COLO668 (cell line): Measurements from ENCODE around the gene VOPP1.
"Not testable (repeated sequence)": the region's sequence is repeated elsewhere in the genome, so short reads cannot be mapped to it uniquely, and the experiment has no call there.

Experiments
- DNase-seq: peaks from one replicate; lab custom pipeline; 2025; ENCODE audit not compliant: unreplicated experiment; lab: John Stamatoyannopoulos, UW

VOPP1 gene

GRCh38 chr7:55490099-55490498 is 82.2 kb downstream of the VOPP1 start:
- DNase-seq = no peak

GRCh38 chr7:55489552-55489951 is 82.8 kb downstream of the VOPP1 start:
- peak; percentile 11 for DNase-seq

- DNase-seq = no peak
Observed at GRCh38 chr7:55488804-55489340, 83.4 kb downstream of the VOPP1 start.

GRCh38 chr7:55488216-55488615 is 84.1 kb downstream of the VOPP1 start:
- DNase-seq = no peak

- no peak for DNase-seq
Observed at GRCh38 chr7:55486991-55487390, 85.3 kb downstream of the VOPP1 start.

- DNase-seq = no peak
Observed at GRCh38 chr7:55486192-55486590, 86.1 kb downstream of the VOPP1 start.

GRCh38 chr7:55485501-55486191 is 86.7 kb downstream of the VOPP1 start:
- no peak for DNase-seq

GRCh38 chr7:55484834-55485233 is 87.5 kb downstream of the VOPP1 start:
- no peak for DNase-seq

- no peak for DNase-seq
Observed at GRCh38 chr7:55484241-55484640, 88.1 kb downstream of the VOPP1 start.

GRCh38 chr7:55483046-55483445 is 89.3 kb downstream of the VOPP1 start:
- no peak for DNase-seq

GRCh38 chr7:55481155-55481554 is 91.1 kb downstream of the VOPP1 start:
- no peak for DNase-seq

GRCh38 chr7:55478700-55479099 is 93.6 kb downstream of the VOPP1 start:
- DNase-seq = no peak

- no peak for DNase-seq
Observed at GRCh38 chr7:55477781-55478374, 94.4 kb downstream of the VOPP1 start.

- no peak for DNase-seq
Observed at GRCh38 chr7:55476852-55477780, 95.2 kb downstream of the VOPP1 start.

- DNase-seq = no peak
Observed at GRCh38 chr7:55475855-55476803, 96.2 kb downstream of the VOPP1 start.

- no peak for DNase-seq
Observed at GRCh38 chr7:55474944-55475854, 97.1 kb downstream of the VOPP1 start.

- DNase-seq = no peak
Observed at GRCh38 chr7:55473932-55474331, 98.4 kb downstream of the VOPP1 start.

GRCh38 chr7:55472928-55473725 is 99.2 kb downstream of the VOPP1 start:
- DNase-seq = no peak

- DNase-seq = not testable (repeated sequence)
Observed at GRCh38 chr7:55472406-55472805, 99.9 kb downstream of the VOPP1 start.
